ENCODE results near the gene ACOT7.

The ACOT7 gene

DNA sequence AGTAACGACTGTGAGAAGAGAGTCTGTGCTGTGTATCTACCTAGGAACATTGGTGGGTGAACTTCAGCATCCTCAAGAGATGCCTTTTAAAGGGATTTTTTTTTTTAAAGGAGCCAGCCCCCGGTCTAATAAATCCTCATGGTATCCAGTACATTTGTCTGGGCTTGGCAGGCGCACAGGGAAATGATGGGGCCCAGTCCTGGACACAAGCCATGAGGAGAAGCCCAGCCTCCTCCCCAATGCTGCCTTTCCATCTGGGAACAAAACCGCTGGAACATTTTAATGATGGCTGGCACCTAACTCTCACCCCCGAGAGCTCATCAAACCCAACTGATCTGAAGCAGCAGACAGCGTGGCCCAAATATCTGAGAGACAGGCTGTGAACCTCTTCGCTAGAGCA lies 64.2 kb downstream of the ACOT7 start:
- TF ChIP-seq, protein P1, sequence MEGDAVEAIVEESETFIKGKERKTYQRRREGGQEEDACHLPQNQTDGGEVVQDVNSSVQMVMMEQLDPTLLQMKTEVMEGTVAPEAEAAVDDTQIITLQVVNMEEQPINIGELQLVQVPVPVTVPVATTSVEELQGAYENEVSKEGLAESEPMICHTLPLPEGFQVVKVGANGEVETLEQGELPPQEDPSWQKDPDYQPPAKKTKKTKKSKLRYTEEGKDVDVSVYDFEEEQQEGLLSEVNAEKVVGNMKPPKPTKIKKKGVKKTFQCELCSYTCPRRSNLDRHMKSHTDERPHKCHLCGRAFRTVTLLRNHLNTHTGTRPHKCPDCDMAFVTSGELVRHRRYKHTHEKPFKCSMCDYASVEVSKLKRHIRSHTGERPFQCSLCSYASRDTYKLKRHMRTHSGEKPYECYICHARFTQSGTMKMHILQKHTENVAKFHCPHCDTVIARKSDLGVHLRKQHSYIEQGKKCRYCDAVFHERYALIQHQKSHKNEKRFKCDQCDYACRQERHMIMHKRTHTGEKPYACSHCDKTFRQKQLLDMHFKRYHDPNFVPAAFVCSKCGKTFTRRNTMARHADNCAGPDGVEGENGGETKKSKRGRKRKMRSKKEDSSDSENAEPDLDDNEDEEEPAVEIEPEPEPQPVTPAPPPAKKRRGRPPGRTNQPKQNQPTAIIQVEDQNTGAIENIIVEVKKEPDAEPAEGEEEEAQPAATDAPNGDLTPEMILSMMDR (IDR thresholded peaks at IDR 0.05; ENCODE audit: low read depth, low read length, poor library complexity, severe bottlenecking) = no peak
- no peak for TF ChIP-seq EZH2phosphoT487 (IDR thresholded peaks at IDR 0.05; ENCODE audit: borderline replicate concordance, low read length)
- H3K9me2 ChIP-seq (replicated peaks; ENCODE audit: control insufficient read depth, low read length) = no peaks in the 10 kb centered on the region
- no peak overlapping the region for H3K4me3 ChIP-seq (ENCODE audit: low read length)
- H3K27ac ChIP-seq (ENCODE audit: low read depth, low read length) = no peak overlapping the region
- H3F3A ChIP-seq (ENCODE audit: control insufficient read depth, insufficient read depth) = no peaks in the 10 kb centered on the region
- peaks cover 8% of the 10 kb centered on the region; the same call in 1 of the 2 replicates for H3K36me3 ChIP-seq (ENCODE audit: control insufficient read depth, low read length)
- no peaks in the 10 kb centered on the region for H3K4me1 ChIP-seq (ENCODE audit: control insufficient read depth, low read length)
- no peaks in the 10 kb centered on the region for H4K20me1 ChIP-seq (ENCODE audit: control insufficient read depth, insufficient read depth, low read depth, low read length)
- H3K27me3 ChIP-seq (ENCODE audit: control insufficient read depth, low read length) = no peaks in the 10 kb centered on the region
- H3K79me2 ChIP-seq (ENCODE audit: control insufficient read depth, low read length) = no peaks in the 10 kb centered on the region
- H3K9me3 ChIP-seq (ENCODE audit: control insufficient read depth, insufficient read depth, low read length) = no peaks in the 10 kb centered on the region
- H3K4me2 ChIP-seq (ENCODE audit: low read length) = no peak overlapping the region

- Histone ChIP-seq H3K4me1 (ENCODE audit: control insufficient read depth, low read length) (no peaks in the 10 kb centered on the region), H3F3A (ENCODE audit: control insufficient read depth, insufficient read depth) (no peaks in the 10 kb centered on the region), H3K79me2 (ENCODE audit: control insufficient read depth, low read length) (no peaks in the 10 kb centered on the region), H3K27me3 (ENCODE audit: control insufficient read depth, low read length) (no peaks in the 10 kb centered on the region), H4K20me1 (ENCODE audit: control insufficient read depth, insufficient read depth, low read depth, low read length) (no peaks in the 10 kb centered on the region), H3K9me3 (ENCODE audit: control insufficient read depth, insufficient read depth, low read length) (no peaks in the 10 kb centered on the region), H3K4me2 (ENCODE audit: low read length) (no peak overlapping the region), H3K27ac (ENCODE audit: low read depth, low read length) (no peak overlapping the region), H3K36me3 (ENCODE audit: control insufficient read depth, low read length) (peaks cover 8% of the 10 kb centered on the region; the same call in 1 of the 2 replicates), H3K4me3 (ENCODE audit: low read length) (no peak overlapping the region), H3K9me2 (replicated peaks; ENCODE audit: control insufficient read depth, low read length) (no peaks in the 10 kb centered on the region)
- TF ChIP-seq, protein P1 (IDR thresholded peaks at IDR 0.05; ENCODE audit: low read depth, low read length, poor library complexity, severe bottlenecking) = no peak
- TF ChIP-seq EZH2phosphoT487 (IDR thresholded peaks at IDR 0.05; ENCODE audit: borderline replicate concordance, low read length) = no peak
Observed at GRCh38 chr1:6328696-6329095, 64.9 kb downstream of the ACOT7 start.

DNA sequence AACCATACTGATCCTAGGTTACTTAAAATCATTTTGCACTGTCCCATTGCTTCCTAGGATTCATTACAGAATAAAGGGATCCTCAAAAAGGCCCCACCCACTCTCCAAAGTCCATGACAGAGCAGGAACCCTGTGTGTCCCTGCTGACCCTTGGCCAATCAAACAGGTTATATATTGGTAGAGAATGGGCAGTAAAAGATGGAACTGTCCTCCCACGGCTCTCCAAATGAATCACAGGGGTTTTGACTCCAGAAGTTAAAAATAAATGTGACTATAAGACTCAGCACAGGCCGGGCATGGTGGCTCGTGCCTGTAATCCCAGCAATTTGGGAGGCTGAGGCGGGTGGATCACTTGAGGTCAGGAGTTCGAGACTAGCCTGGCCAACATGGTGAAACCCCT lies 65.5 kb downstream of the ACOT7 start:
- no peaks in the 10 kb centered on the region for H3F3A ChIP-seq (ENCODE audit: control insufficient read depth, insufficient read depth)
- H3K4me3 ChIP-seq (ENCODE audit: low read length) = no peak overlapping the region
- H4K20me1 ChIP-seq (ENCODE audit: control insufficient read depth, insufficient read depth, low read depth, low read length) = no peaks in the 10 kb centered on the region
- H3K79me2 ChIP-seq (ENCODE audit: control insufficient read depth, low read length) = no peaks in the 10 kb centered on the region
- no peak overlapping the region for H3K27ac ChIP-seq (ENCODE audit: low read depth, low read length)
- no peaks in the 10 kb centered on the region for H3K27me3 ChIP-seq (ENCODE audit: control insufficient read depth, low read length)
- no peak for TF ChIP-seq EZH2phosphoT487 (IDR thresholded peaks at IDR 0.05; ENCODE audit: borderline replicate concordance, low read length)
- TF ChIP-seq, protein P1 (IDR thresholded peaks at IDR 0.05; ENCODE audit: low read depth, low read length, poor library complexity, severe bottlenecking) = no peak
- H3K4me2 ChIP-seq (ENCODE audit: low read length) = no peak overlapping the region
- H3K9me2 ChIP-seq (replicated peaks; ENCODE audit: control insufficient read depth, low read length) = no peaks in the 10 kb centered on the region
- no peaks in the 10 kb centered on the region for H3K4me1 ChIP-seq (ENCODE audit: control insufficient read depth, low read length)
- H3K36me3 ChIP-seq (ENCODE audit: control insufficient read depth, low read length) = peaks cover 8% of the 10 kb centered on the region; the same call in 1 of the 2 replicates
- H3K9me3 ChIP-seq (ENCODE audit: control insufficient read depth, insufficient read depth, low read length) = no peaks in the 10 kb centered on the region
